RPMI7951 (cell line): ENCODE data around the gene ZNF865. TPM values are rescaled to one million over a fixed set of nuclear protein-coding genes. Genes with fewer than 3 reads are reported as not detected.
"Not testable (repeated sequence)": the region's sequence is repeated elsewhere in the genome, so short reads cannot be mapped to it uniquely, and the experiment has no call there.

Source experiments
- DNase-seq: peaks from one replicate; pipeline ENCODE4 v3.0.0-alpha.2; 2012; ENCODE audit warnings: low read depth
- total RNA-seq: library from RNA; depleted of rRNA; stranded (reverse); fragments of >200 nt; shearing (Covaris generic); gene quantifications from 2 replicates; pipeline ENCODE4 v1.2.3, GENCODE V29; 2014; rRNA removed

Gene ZNF865
- total RNA-seq: 0.12 and 0.68 TPM in 2 replicates

- peak; percentile 84 for DNase-seq
Observed at GRCh38 chr19:55605637-55606470, at the start of gene ZNF865. ZNF865 (plus strand) TSS chr19:55605647; CDS start chr19:55613619, 7,972 bp downstream.

- no peak for DNase-seq
Observed at GRCh38 chr19:55559684-55560083, 45.8 kb upstream of the ZNF865 start.

GRCh38 chr19:55563261-55563690 is 42.2 kb upstream of the ZNF865 start:
- DNase-seq: no peak

- DNase-seq: no peak
Observed at GRCh38 chr19:55566823-55567222, 38.6 kb upstream of the ZNF865 start.

- no peak for DNase-seq
Observed at GRCh38 chr19:55567708-55568328, 37.6 kb upstream of the ZNF865 start.

GRCh38 chr19:55569477-55569876 is 36.0 kb upstream of the ZNF865 start:
- DNase-seq: not testable (repeated sequence)

- DNase-seq: not testable (repeated sequence)
Observed at GRCh38 chr19:55573929-55574328, 31.5 kb upstream of the ZNF865 start.

- no peak for DNase-seq
Observed at GRCh38 chr19:55576746-55577145, 28.7 kb upstream of the ZNF865 start.

GRCh38 chr19:55578031-55578760 is 27.3 kb upstream of the ZNF865 start:
- no peak for DNase-seq

GRCh38 chr19:55578761-55579747 is 26.4 kb upstream of the ZNF865 start:
- no peak for DNase-seq

GRCh38 chr19:55579766-55580621 is 25.5 kb upstream of the ZNF865 start:
- peak; percentile 33 for DNase-seq

- DNase-seq: peak; percentile 86
Observed at GRCh38 chr19:55580628-55581144, 24.8 kb upstream of the ZNF865 start, which contains the start of gene ZNF579. ZNF579 (minus strand) TSS chr19:55580848; CDS start chr19:55579639, 1,209 bp downstream.

- peak; percentile 27 for DNase-seq
Observed at GRCh38 chr19:55581145-55581822, 24.2 kb upstream of the ZNF865 start.

- no peak for DNase-seq
Observed at GRCh38 chr19:55581823-55582223, 23.6 kb upstream of the ZNF865 start.

- not testable (repeated sequence) for DNase-seq
Observed at GRCh38 chr19:55582284-55582683, 23.2 kb upstream of the ZNF865 start.

GRCh38 chr19:55583897-55584296 is 21.6 kb upstream of the ZNF865 start:
- DNase-seq: not testable (repeated sequence)

GRCh38 chr19:55584871-55585270 is 20.6 kb upstream of the ZNF865 start:
- no peak for DNase-seq

GRCh38 chr19:55585658-55586339 is 19.6 kb upstream of the ZNF865 start:
- peak; percentile 77 for DNase-seq
